ENCODE measurements around the gene TMEM231. TPM values are rescaled to one million over a fixed set of nuclear protein-coding genes. Genes with fewer than 3 reads are reported as not detected.

Gene TMEM231
- total RNA-seq, 1 experiment from 2014 or later = 9.0 TPM

DNA sequence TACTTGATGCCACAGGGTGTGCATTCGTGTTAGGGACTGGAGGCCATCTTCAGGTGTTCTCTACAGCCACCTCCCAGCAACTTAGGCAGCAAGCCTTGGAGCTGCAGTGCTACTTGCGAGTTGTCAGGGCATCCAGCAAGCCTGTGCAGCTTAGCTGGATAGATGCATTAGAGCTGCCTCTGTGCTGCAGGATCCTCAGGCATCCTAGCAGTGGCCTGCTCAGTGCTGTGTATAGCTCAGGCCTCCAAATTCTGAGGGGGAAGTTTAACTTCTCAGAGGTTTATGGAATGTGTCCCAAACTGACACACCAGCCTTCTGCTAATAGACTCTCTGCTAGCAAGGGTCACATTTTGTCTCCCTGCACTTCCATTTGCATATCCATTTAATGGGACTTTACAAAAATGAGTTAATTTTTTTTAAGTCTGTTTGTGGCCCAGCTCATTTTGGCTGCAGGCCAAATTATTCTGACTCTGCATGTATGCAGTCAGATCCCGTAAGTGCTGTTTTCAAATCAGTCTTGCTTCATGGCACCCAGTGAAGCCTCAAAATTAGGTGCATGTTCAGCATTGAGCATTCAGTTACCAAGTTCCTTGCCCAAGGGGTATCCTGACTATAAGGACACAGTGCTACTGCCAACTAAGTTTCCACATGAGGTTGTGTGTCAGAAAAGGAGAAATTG lies 17.0 kb upstream of the TMEM231 start:
- peaks cover 4% of the 10 kb centered on the region; the same call in 1 of the 2 replicates for H3K36me3 ChIP-seq (ENCODE audit: control insufficient read depth, insufficient read depth, low read length)

DNA sequence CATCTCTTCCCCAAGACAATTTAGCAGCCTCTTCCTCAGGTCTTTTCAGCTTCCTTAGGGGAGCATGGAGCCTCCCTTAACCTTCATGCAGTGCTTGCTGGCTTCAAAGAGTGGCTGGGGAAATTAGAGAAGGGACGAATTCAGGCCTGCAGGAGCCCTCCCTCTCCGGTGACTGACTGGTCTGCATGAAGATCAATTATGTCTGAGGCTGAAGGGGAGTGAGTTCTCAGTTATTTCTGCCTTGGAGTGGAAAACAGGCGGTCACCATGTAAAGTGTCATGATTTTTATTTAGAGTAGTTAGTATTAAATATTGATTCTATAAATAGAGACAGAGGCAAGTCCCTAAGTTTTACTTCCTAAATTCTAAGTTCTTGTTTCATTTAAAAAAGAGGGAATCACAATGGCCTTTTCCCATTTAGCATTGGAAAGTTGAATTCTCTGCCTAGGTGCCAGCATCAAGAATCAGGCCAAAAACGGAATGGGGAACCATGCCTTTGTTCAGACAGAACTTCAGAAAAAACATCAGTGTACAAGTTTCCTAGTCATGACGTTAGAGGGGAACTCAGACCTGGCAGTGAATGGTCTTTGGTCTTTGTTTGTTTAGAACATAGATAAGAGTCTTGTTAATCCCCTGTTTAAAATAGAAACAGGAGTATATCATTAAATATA lies 14.5 kb upstream of the TMEM231 start:
- in situ Hi-C loops (cut with HindIII; ENCODE audit: low pct_unique_long_range_greater_than_20kb, low sequenced_read_pairs) = no loop called here
- no peak overlapping the region for H3K27ac ChIP-seq (ENCODE audit: low read length)
- ChIA-PET CTCF (no interaction called here), POLR2A (no interaction called here)
- H3K4me3 ChIP-seq (ENCODE audit: low read depth in 2 of 2, low read length in 2 of 2) = no peak overlapping the region
- intact Hi-C loops (cut with micrococcal nuclease; ENCODE audit: unreplicated experiment) = no loop called here
- BruUV-seq (replicated peaks) = no TSS peak
- ATAC-seq = no peak
- H3K9me3 ChIP-seq (ENCODE audit: control insufficient read depth, insufficient read depth, low read depth, low read length) = no peaks in the 10 kb centered on the region
- H3K36me3 ChIP-seq (ENCODE audit: control insufficient read depth, insufficient read depth, low read length) = peaks cover 4% of the 10 kb centered on the region
- H3K4me1 ChIP-seq (ENCODE audit: control insufficient read depth, insufficient read depth, low read length) = no peaks in the 10 kb centered on the region
- H3K27me3 ChIP-seq (ENCODE audit: control insufficient read depth, insufficient read depth, low read length) = no peaks in the 10 kb centered on the region
- TF ChIP-seq SIN3A (IDR thresholded peaks at IDR 0.05; ENCODE audit: borderline replicate concordance, insufficient read depth, low read depth, low read length) (no peak), TCF7L2 (IDR thresholded peaks at IDR 0.05; ENCODE audit: low read depth, low read length) (no peak), POLR2AphosphoS5 (IDR thresholded peaks at IDR 0.05; ENCODE audit: low read depth, low read length) (no peak)
- TF ChIP-seq, protein P1, sequence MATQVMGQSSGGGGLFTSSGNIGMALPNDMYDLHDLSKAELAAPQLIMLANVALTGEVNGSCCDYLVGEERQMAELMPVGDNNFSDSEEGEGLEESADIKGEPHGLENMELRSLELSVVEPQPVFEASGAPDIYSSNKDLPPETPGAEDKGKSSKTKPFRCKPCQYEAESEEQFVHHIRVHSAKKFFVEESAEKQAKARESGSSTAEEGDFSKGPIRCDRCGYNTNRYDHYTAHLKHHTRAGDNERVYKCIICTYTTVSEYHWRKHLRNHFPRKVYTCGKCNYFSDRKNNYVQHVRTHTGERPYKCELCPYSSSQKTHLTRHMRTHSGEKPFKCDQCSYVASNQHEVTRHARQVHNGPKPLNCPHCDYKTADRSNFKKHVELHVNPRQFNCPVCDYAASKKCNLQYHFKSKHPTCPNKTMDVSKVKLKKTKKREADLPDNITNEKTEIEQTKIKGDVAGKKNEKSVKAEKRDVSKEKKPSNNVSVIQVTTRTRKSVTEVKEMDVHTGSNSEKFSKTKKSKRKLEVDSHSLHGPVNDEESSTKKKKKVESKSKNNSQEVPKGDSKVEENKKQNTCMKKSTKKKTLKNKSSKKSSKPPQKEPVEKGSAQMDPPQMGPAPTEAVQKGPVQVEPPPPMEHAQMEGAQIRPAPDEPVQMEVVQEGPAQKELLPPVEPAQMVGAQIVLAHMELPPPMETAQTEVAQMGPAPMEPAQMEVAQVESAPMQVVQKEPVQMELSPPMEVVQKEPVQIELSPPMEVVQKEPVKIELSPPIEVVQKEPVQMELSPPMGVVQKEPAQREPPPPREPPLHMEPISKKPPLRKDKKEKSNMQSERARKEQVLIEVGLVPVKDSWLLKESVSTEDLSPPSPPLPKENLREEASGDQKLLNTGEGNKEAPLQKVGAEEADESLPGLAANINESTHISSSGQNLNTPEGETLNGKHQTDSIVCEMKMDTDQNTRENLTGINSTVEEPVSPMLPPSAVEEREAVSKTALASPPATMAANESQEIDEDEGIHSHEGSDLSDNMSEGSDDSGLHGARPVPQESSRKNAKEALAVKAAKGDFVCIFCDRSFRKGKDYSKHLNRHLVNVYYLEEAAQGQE (IDR thresholded peaks at IDR 0.05; ENCODE audit: insufficient read depth in 1 of 2, low read depth in 2 of 2, low read length in 1 of 2) = no peak
- TF ChIP-seq, protein P2, sequence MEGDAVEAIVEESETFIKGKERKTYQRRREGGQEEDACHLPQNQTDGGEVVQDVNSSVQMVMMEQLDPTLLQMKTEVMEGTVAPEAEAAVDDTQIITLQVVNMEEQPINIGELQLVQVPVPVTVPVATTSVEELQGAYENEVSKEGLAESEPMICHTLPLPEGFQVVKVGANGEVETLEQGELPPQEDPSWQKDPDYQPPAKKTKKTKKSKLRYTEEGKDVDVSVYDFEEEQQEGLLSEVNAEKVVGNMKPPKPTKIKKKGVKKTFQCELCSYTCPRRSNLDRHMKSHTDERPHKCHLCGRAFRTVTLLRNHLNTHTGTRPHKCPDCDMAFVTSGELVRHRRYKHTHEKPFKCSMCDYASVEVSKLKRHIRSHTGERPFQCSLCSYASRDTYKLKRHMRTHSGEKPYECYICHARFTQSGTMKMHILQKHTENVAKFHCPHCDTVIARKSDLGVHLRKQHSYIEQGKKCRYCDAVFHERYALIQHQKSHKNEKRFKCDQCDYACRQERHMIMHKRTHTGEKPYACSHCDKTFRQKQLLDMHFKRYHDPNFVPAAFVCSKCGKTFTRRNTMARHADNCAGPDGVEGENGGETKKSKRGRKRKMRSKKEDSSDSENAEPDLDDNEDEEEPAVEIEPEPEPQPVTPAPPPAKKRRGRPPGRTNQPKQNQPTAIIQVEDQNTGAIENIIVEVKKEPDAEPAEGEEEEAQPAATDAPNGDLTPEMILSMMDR (IDR thresholded peaks at IDR 0.05) = no peak
- no peak for DNase-seq (ENCODE audit: low read depth, low spot score)

More for the DNA sequence above, 17.0 kb upstream of the TMEM231 start:
- ChIA-PET CTCF (no interaction called here), POLR2A (no interaction called here)
- no peak for DNase-seq (ENCODE audit: low read depth, low spot score)
- no peak for TF ChIP-seq POLR2AphosphoS5 (IDR thresholded peaks at IDR 0.05; ENCODE audit: low read depth, low read length)
- TF ChIP-seq, protein P2 (IDR thresholded peaks at IDR 0.05) = no peak
- TF ChIP-seq, protein P1 (IDR thresholded peaks at IDR 0.05; ENCODE audit: insufficient read depth in 1 of 2, low read depth in 2 of 2, low read length in 1 of 2) = no peak
- no peak for TF ChIP-seq SIN3A (IDR thresholded peaks at IDR 0.05; ENCODE audit: borderline replicate concordance, insufficient read depth, low read depth, low read length)
- TF ChIP-seq TCF7L2 (IDR thresholded peaks at IDR 0.05; ENCODE audit: low read depth, low read length) = no peak
- no TSS peak for BruUV-seq (replicated peaks)
- in situ Hi-C loops (cut with HindIII; ENCODE audit: low pct_unique_long_range_greater_than_20kb, low sequenced_read_pairs) = no loop called here
- Histone ChIP-seq H3K27ac (ENCODE audit: low read length) (no peak overlapping the region), H3K4me3 (ENCODE audit: low read depth in 2 of 2, low read length in 2 of 2) (no peak overlapping the region), H3K27me3 (ENCODE audit: control insufficient read depth, insufficient read depth, low read length) (no peaks in the 10 kb centered on the region), H3K4me1 (ENCODE audit: control insufficient read depth, insufficient read depth, low read length) (no peaks in the 10 kb centered on the region), H3K9me3 (ENCODE audit: control insufficient read depth, insufficient read depth, low read depth, low read length) (no peaks in the 10 kb centered on the region)
- no peak for ATAC-seq
- intact Hi-C loops (cut with micrococcal nuclease; ENCODE audit: unreplicated experiment) = no loop called here
